SK-N-MC (cell line): ENCODE results near the gene STX19.

Experiments
- EZH2 ChIP-seq: fragments of 200-600 bp; sonication (generic); IDR thresholded peaks from one replicate; pipeline ENCODE4 v1.6.1; 2017; ENCODE audit warnings: antibody characterized with exemption
- FOXP2 ChIP-seq: optimal IDR thresholded peaks from 2 replicates; pipeline ENCODE3; 2011; ENCODE audit warnings: mild to moderate bottlenecking, moderate library complexity; ENCODE audit not compliant: insufficient read depth; ENCODE audit errors: extremely low read length, control extremely low read depth
- POLR2AphosphoS5 ChIP-seq: IDR thresholded peaks from 2 replicates; pipeline ENCODE4 v1.6.1; 2012; ENCODE audit warnings: mild to moderate bottlenecking, low read depth, low read length, borderline replicate concordance

DNA sequence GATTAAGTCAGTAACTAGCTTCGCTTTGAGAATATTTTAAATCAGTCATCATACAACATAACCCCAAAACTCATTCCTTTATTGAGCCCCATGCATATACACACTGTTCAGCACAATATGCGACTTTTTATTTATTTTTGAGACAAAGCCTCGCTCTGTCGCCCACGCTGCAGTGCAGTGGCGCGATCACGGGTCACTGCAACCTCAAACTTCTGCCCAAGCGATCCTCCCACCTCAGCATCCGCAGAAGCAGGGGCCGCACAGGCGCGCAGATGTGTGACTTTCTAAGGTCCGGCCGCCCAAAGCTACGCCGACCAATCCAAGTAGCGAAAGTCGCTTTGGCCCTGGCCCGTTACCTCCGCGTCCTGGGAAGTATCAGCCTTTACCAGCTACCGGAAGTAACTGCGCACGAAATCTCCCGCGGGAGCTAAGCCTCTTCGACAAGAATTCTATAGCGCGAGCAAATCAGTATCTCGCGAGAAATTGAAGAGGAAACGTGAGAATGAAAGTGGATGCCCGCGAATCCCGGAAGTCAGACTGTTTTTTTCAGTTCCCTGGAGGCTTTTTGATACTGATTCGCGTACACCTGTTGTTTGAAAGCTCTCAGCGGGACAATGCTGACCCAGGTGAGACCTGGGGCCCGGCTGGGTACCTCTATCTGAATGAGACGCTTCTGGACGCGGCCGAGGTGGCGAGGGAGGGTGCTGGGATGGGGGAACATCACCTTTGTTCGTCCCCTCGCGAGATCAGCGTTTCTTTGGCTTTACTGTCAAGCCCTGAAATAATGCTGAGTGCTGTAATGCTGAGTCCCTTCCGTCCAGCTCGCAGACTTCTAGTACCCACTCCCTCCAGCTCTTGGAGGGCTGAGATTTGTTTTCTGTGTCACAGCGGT lies 34.4 kb upstream of the STX19 start, which contains the start of the genes DHFR2 and NSUN3:
- TF ChIP-seq POLR2AphosphoS5 (peak; percentile 95), EZH2 (no peak), FOXP2 (peak; percentile 71)
